ENCODE data around the gene BBS1.

The BBS1 gene

DNA sequence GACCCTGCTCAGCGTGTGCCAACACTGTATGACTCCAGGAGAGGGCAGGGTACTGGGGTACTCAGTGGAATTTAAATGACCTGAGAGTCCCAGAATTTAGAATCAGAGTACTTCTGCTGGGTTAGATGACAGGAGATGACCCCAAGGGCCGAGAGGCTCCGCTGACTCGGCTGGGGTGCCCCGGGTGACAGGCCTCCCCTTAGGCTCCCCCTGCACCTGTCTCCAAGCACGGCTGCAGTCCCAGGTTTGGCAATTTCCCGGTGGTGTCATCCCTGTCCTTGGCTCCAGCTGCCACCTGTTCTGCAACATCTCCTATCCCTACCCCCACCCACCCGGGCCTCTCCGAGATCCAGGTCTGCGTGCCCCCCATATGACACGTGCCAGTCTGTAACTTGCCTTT lies 37.6 kb downstream of the BBS1 start:
- no peak for FAIRE-seq
- DNase-seq (ENCODE audit: insufficient read length, low spot score): no peak

DNA sequence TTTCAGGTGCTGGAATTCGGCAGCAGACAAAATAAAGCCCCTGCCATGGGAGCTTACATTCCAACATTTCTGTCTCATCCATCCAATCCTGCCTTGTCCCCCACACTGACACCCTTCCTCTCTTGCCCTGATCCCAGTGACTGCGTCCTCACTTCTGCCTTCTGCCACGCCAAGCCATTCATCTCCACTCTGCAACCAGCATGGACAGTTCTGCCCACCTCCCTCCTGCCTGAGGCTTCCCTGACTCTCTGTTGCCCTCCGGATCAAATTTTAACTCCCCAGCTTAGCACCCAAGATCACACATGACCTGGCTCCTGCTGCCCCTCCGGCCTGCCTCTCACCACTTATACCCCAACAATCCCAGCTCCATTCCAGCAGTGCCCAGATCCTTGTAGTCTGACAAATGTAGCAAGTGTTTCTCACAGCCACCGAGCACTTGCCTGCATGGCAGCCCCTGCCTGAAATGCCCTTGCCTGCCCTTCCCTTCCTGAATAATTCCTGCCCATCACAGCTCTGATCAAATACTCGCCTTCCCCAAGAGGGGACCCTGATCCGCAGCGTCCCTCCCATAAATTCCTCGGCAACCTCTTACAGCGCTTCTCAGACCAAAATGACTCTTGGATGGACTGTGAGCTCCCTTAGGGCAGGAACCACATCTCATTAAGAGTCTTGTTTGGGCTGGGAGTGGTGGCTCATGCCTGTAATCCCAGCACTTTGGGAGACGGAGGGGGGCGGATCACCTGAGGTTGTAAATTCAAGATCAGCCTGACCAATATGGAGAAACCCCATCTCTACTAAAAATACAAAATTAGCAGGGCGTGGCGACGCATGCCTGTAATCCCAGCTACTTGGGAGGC lies 38.6 kb downstream of the BBS1 start:
- FAIRE-seq: peak; percentile 74

GRCh38 chr11:66549696-66550095 lies 39.3 kb downstream of the BBS1 start:
- no peak for DNase-seq (ENCODE audit: insufficient read length, low spot score)
- FAIRE-seq: no peak

More for the DNA sequence above, 38.6 kb downstream of the BBS1 start:
- no peak for DNase-seq (ENCODE audit: insufficient read length, low spot score)

- FAIRE-seq (no peak), DNase-seq (ENCODE audit: insufficient read length, low spot score) (no peak)
Observed at GRCh38 chr11:66550887-66551286, 40.5 kb downstream of the BBS1 start.

DNA sequence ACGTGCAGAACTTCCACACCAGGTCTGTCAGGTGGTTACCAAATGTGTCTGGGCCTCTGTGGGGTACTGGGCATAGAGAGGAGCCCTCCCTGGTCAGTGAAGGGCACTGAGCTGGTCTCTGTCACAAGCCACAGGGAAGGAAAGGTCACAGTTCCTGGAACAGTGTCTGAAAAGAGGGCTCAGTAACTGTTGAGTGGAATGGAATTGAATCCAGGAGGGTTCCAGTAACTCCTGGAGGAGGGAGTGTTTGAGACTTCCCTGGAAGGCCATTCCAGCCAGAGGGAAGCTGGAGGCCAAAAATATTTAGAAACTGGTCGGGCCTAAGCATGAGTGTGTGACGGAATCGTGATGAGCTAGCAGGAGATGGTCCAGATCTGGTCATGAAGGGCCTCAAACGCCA lies 44.2 kb downstream of the BBS1 start:
- FAIRE-seq (no peak), DNase-seq (ENCODE audit: insufficient read length, low spot score) (no peak)

- peak; percentile 86 for FAIRE-seq
Observed at GRCh38 chr11:66555416-66555815, 45.0 kb downstream of the BBS1 start.

GRCh38 chr11:66556086-66556485 lies 45.7 kb downstream of the BBS1 start:
- FAIRE-seq (peak; percentile 16), DNase-seq (ENCODE audit: insufficient read length, low spot score) (no peak)

More at GRCh38 chr11:66555416-66555815, 45.0 kb downstream of the BBS1 start:
- no peak for DNase-seq (ENCODE audit: insufficient read length, low spot score)

- DNase-seq (ENCODE audit: insufficient read length, low spot score) (no peak), FAIRE-seq (no peak)
Observed at GRCh38 chr11:66557733-66558326, 47.4 kb downstream of the BBS1 start.

DNA sequence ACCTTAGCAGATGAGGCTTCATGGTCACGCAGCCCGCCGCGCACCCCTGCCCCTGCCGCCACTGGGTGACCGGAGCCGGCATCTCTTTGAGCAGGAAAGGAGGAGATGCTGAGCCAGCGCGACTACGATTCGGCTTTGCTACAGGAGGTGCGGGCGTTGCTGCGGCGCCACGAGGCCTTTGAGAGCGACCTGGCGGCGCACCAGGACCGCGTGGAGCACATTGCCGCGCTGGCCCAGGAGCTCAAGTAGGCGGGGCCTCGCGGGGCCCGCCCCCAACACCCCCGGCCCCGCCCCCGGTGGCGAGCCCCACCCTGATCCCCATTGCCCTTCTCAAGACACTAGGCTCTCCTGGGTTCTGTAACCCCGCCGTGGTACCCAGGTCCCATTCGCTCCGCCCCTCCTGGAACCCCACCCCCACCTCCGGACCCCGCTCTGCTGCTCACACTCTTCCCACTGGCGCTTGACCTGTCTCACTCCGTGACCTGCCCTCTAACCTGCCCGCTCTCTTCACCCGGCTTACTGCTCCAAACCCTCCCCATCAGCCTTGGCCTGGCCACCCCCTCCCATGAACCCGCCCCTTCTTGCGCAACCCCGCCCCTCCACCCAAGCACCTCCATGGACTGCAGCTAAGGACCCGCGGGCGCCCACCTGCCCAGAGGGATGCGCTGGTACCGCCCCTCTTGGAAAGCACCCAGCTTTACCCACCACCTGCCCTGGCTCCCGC lies 48.9 kb downstream of the BBS1 start:
- FAIRE-seq (no peak), DNase-seq (ENCODE audit: insufficient read length, low spot score) (no peak)

DNA sequence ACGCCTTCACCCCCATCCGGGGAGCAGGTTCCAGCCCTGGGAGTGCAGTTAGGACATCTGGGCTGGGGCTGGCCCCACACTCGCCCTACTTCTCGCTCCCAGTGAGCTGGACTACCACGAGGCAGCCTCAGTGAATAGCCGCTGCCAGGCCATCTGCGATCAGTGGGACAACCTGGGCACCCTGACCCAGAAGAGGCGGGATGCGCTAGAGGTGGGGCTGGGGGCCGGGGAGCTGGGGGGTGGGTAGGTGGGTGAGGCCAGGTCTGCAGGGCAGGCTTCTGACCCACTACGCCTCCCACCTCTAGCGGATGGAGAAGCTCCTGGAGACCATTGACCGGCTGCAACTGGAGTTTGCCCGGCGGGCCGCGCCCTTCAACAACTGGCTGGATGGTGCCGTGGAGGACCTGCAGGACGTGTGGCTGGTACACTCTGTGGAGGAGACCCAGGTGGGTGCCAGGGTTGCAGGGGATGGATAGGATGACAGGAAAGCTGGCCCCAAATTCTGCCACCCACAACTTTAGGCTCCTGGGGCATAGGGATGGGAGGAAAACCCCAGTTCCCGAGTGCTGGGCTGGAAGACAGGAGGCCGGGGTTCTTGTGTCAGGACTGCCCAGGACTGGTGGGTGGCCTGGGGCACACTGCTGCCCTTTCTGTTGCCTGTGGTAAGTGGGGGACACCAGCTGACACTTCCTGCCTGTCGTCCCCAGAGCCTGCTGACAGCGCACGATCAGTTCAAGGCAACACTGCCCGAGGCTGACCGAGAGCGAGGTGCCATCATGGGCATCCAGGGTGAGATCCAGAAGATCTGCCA lies 49.6 kb downstream of the BBS1 start:
- FAIRE-seq: no peak
- no peak for DNase-seq (ENCODE audit: insufficient read length, low spot score)

DNA sequence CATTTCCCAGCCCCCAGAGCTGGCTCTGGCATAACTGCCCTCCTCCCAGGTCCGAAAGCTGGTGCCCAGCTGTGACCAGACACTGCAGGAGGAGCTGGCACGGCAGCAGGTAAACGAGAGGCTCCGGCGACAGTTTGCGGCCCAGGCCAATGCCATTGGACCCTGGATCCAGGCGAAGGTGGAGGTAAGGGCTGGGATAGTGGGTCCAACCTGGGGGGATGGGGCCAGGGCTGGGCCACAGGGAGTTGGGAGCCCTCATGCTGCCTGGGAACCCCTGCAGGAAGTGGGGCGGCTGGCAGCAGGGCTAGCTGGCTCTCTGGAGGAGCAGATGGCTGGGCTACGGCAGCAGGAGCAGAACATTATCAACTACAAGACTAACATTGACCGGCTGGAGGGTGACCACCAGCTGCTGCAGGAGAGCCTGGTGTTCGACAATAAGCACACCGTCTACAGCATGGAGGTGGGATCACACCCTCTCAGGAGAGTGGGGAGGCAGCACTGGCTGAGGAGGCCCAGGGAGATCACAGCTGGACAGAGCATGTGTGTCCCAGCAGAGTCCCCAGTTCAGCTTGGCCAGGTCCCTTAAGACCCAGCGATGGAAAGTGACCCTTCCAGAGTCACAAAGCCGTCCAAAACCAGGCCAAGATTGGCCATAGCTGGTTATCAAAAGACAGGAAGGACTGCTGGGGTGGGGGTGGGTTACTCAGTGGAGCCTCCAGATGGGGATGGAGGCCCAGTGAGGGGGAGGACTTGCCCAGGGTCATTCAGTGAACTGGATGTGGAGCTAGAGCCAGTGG lies 50.9 kb downstream of the BBS1 start:
- no peak for FAIRE-seq
- no peak for DNase-seq (ENCODE audit: insufficient read length, low spot score)

- DNase-seq (ENCODE audit: insufficient read length, low spot score) (no peak), FAIRE-seq (no peak)
Observed at GRCh38 chr11:66561975-66562248, 51.5 kb downstream of the BBS1 start.

DNA sequence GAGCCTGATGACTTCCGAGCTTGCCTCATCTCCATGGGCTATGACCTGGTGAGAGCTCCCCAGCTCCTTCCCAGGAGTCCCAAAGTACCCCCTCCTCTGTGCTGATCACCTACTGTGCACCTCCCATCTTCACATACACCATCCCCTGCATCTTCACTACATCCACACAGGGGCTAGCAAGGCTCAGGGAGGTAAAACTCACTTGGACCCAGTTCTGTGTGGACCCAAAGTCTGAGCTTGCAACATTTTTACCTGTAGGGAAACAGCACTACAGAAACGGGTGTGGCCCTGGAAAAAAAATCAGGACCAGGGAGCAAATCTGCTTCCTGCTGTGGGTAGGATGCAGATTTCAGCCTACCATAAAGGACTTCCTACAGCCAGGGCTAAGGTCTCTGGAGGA lies 51.8 kb downstream of the BBS1 start:
- no peak for DNase-seq (ENCODE audit: insufficient read length, low spot score)
- no peak for FAIRE-seq

DNA sequence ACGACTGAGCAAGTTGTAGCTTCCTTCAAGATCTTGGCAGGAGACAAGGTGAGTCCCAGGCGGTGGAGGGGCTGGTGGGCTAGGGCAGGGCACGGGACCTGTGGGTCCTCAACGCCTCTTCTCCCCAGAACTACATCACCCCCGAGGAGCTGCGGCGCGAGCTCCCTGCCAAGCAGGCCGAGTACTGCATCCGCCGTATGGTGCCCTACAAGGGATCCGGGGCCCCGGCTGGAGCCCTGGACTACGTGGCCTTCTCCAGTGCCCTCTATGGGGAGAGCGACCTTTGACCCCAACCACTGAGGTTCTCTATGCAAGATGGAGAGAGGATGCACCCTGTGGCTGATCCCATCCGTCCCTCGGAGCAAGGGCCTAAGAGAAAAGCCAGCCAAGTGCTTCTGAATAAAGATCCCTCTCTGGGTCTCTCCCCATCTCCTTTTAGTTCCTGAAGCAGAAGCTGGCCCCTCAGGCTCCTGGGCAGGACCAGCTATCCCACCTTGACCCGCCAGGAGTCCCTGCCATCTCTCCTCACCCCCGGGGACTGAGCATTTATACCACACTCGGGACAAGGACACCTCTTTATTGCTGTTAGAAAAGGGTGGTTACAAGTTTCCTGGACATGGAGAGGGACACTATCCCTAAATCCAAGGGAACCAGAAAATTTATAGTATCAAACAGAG lies 52.6 kb downstream of the BBS1 start:
- no peak for DNase-seq (ENCODE audit: insufficient read length, low spot score)
- FAIRE-seq: no peak

- no peak for DNase-seq (ENCODE audit: insufficient read length, low spot score)
- no peak for FAIRE-seq
Observed at GRCh38 chr11:66563832-66564231, 53.4 kb downstream of the BBS1 start.

DNA sequence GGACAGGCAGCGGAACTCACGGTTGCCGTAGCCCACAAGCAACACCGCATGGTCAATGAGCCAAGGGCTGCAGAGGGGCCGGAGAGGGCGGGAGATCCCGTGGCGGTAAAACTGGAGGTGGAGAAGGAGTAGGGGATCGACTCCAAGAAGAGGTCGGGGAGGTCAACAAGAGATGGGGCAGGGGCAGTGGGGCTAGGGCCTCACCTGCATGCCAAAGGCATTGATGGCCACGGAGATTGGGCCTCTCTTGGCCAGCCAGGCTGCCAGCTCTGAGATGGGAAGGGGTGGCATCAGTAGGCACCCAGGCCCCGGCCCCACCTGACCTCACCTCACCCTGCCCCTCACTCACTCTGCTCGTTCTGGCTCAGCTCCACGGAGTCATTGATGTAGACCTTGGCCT lies 54.1 kb downstream of the BBS1 start:
- no peak for FAIRE-seq
- DNase-seq (ENCODE audit: insufficient read length, low spot score): no peak

DNA sequence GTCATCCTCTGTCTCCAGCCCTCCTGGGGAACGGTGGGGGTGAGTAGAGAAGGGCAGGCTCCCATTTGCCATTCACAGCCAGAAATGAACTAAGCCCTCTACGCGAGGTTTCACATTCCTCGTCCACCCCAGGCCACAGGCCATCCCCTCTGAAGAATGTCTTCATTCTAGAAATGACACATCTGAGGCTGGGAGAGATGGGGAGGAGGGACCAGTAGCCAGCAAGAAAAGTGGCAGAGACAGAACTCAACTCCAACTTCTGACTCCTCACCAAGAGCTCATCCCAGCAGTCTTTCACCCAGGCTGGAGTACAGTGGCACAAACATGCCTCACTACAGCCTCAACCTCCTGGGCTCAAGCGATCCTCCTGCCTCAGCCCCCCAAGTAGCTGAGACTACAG lies 54.5 kb downstream of the BBS1 start:
- DNase-seq (ENCODE audit: insufficient read length, low spot score): no peak
- no peak for FAIRE-seq

GRCh38 chr11:66566221-66566620 lies 55.8 kb downstream of the BBS1 start:
- FAIRE-seq (no peak), DNase-seq (ENCODE audit: insufficient read length, low spot score) (no peak)

- DNase-seq (ENCODE audit: insufficient read length, low spot score) (no peak), FAIRE-seq (no peak)
Observed at GRCh38 chr11:66567787-66568123, 57.3 kb downstream of the BBS1 start.
